ENCODE data around the gene GDPD4.

The GDPD4 gene

GRCh38 chr11:77252555-77253270, 48.8 kb downstream of the GDPD4 start:
- H3K4me3 ChIP-seq (replicated peaks in 1 of 2; ENCODE audit: low read depth in 2 of 2, low read length in 2 of 2), result no peak overlapping the region
- DNase-seq (ENCODE audit: low read depth in 2 of 2), result no peak
- TF ChIP-seq CTCF (IDR thresholded peaks at IDR 0.05; ENCODE audit: low read depth, low read length), result no peak

- no peak overlapping the region for H3K4me3 ChIP-seq (replicated peaks in 1 of 2; ENCODE audit: low read depth in 2 of 2, low read length in 2 of 2)
- no peak for TF ChIP-seq CTCF (IDR thresholded peaks at IDR 0.05; ENCODE audit: low read depth, low read length)
- DNase-seq (ENCODE audit: low read depth in 2 of 2), result peak; percentile 5 to 77
Measured at GRCh38 chr11:77250881-77251640, 50.4 kb downstream of the GDPD4 start.

- no peak for TF ChIP-seq CTCF (IDR thresholded peaks at IDR 0.05; ENCODE audit: low read depth, low read length)
- no peak overlapping the region for H3K4me3 ChIP-seq (replicated peaks in 1 of 2; ENCODE audit: low read depth in 2 of 2, low read length in 2 of 2)
- peak in 1 of 2 donors; percentile 54 for DNase-seq (ENCODE audit: low read depth in 2 of 2)
Measured at GRCh38 chr11:77249427-77249826, 52.1 kb downstream of the GDPD4 start.

- no peak for TF ChIP-seq CTCF (IDR thresholded peaks at IDR 0.05; ENCODE audit: low read depth, low read length)
- DNase-seq (ENCODE audit: low read depth in 2 of 2), result peak; percentile 78 to 85
- no peak overlapping the region for H3K4me3 ChIP-seq (replicated peaks in 1 of 2; ENCODE audit: low read depth in 2 of 2, low read length in 2 of 2)
Measured at GRCh38 chr11:77244277-77245027, 57.0 kb downstream of the GDPD4 start.

GRCh38 chr11:77236901-77237300, 64.6 kb downstream of the GDPD4 start:
- H3K4me3 ChIP-seq (replicated peaks in 1 of 2; ENCODE audit: low read depth in 2 of 2, low read length in 2 of 2), result no peak overlapping the region
- peak in 1 of 2 donors; percentile 6 for DNase-seq (ENCODE audit: low read depth in 2 of 2)
- no peak for TF ChIP-seq CTCF (IDR thresholded peaks at IDR 0.05; ENCODE audit: low read depth, low read length)

- DNase-seq (ENCODE audit: low read depth in 2 of 2), result no peak
- no peak overlapping the region for H3K4me3 ChIP-seq (replicated peaks in 1 of 2; ENCODE audit: low read depth in 2 of 2, low read length in 2 of 2)
- no peak for TF ChIP-seq CTCF (IDR thresholded peaks at IDR 0.05; ENCODE audit: low read depth, low read length)
Measured at GRCh38 chr11:77233011-77233410, 68.5 kb downstream of the GDPD4 start.
